Activated CD8-positive, alpha-beta memory T cell treated with anti-CD3 and anti-CD28 coated beads, Interleukin-2, amount 50 U/mL, for 24 hours (primary cell): ENCODE results near the gene LCE2D.
"Not testable (repeated sequence)": the region's sequence is repeated elsewhere in the genome, so short reads cannot be mapped to it uniquely, and the experiment has no call there.

Experiments
- DNase-seq: peaks from one replicate; pipeline ENCODE4 v3.0.0-alpha.2; 2020; ENCODE audit errors: extremely low read depth

Gene LCE2D

GRCh38 chr1:152663098-152663497 lies at the start of gene LCE2D:
Gene LCE2D, plus strand, starts transcription at chr1:152663380. Its CDS starts 726 bp downstream, at chr1:152664106.
- no peak for DNase-seq

- no peak for DNase-seq
Measured at GRCh38 chr1:152613511-152613910, 49.7 kb upstream of the LCE2D start, which contains the start of gene LCE3B. Gene LCE3B, plus strand, starts transcription at chr1:152613811. Its CDS starts 0 bp downstream, at chr1:152613811.

DNA sequence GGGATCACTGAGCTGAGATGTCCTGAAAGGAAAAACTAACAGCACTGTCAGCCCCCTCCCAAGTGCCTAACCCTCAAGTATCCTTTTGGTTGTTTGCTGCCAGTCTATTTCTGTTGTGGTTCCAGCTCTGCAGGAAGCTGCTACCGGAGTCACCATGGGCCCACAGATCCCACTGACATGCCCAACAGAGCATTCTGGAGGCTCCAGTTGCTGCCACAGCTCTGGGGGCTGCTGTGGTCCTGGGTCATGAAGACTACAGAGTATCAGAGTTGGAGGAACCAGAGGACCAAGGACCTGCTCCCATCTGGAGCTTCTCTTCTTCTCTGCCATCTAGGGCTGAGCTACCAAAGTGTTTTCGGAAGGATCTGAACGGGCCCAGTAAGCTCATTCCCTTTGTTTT lies 41.2 kb upstream of the LCE2D start:
- no peak for DNase-seq

DNA sequence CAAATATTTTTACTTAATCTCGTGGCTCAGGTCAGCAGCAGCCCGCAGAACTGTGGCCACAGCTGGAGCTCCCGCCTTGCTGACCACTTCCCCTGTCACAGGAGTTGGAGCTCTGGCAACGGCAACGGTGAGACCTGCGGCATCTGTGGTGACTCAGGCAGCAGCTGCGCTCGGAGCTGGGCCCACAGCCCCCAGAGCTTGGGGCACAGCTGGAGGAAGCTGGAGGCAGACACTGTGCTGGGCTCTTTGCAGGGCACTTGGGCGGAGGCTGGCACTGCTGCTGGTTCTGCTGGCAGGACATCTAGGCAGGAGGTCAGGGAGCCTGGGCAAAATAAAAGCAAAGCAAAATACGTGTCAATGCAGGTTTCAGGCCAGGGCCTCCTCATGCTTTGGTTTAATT lies 40.4 kb upstream of the LCE2D start, which contains the start of gene LCE3A:
LCE3A (minus strand) TSS at position 301 of the 400 bp plus-strand sequence; CDS start at position 301, 0 bp downstream.
- no peak for DNase-seq

GRCh38 chr1:152623203-152623844 lies 39.9 kb upstream of the LCE2D start:
- DNase-seq: no peak

DNA sequence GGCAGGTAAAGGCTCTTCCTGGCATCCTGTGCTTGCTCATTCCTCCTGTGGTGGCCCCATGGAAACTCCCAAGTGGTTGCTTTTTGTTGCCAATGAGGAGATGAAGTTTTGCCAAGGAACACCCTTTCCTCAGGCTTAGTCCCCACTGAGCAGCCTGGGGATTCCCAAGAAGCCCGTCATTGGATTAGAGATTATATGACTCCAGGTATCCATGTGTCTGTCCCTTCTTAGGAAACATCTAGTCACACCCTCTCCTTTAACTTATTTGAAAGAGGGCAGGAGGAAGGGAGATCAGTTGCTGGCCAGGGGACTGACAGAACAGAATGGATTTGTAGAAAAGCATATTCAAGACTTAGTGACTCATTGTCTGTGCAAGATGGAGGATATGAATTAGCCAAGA lies 36.4 kb upstream of the LCE2D start:
- DNase-seq: no peak

DNA sequence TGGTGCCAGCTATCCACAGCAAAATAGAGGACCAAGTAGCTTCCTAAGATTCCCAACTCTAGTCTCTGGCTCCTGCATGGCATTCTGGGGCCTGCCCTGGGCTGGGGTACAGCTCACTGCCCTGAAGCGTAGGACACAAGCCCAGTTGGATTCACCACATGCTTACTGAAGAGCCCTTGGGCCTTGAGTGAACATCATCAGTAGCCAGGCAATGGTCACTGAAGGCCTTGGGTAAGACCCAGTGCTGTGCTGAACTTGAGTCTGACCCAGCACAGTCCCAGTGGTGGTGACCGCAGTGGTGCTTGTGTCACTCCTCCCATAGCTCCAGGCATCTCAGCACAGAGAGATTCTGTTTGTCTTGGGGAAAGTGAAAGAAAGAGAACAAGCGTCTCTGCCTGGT lies 32.6 kb upstream of the LCE2D start:
- DNase-seq: no peak

DNA sequence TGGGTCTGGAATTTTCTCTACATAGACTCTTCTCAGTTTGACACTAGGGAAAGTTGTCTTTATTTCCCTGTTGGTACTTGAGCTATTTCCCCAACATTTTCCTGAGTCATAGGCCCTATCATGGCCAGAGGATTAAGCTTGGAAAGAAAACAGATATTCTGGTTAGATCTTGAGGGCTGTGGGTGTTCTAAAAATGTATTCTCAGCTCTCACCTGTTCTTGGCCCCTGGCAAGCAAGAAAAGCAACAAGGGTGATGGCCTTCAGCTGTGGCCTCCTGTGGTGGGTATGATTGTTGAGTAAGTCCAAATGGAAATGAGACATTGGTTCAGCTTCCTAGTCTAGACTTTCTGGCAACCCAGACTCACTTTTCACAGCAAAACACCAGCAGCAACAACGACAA lies 22.8 kb upstream of the LCE2D start:
- no peak for DNase-seq

- no peak for DNase-seq
Measured at GRCh38 chr1:152643945-152644344, 19.2 kb upstream of the LCE2D start.

DNA sequence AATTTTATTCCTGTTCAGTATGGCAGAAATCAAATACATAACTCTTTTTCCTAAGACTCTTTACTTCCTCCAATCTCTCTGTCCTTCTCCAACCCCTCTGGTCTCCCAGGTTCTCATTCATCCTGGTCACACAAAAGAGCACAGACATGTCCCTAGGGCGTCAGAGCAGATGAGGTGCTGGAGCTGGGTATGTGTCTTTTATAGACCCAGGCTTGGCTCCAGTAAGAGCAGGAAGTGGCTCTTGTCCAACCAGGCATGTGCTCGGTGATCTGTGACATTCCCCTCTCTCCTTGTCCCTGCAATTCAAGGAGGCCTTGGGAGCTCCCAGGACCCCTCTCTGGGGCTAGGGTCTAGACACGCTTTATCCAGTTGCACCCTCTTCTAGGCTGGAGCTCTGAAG lies 18.0 kb upstream of the LCE2D start:
- no peak for DNase-seq

DNA sequence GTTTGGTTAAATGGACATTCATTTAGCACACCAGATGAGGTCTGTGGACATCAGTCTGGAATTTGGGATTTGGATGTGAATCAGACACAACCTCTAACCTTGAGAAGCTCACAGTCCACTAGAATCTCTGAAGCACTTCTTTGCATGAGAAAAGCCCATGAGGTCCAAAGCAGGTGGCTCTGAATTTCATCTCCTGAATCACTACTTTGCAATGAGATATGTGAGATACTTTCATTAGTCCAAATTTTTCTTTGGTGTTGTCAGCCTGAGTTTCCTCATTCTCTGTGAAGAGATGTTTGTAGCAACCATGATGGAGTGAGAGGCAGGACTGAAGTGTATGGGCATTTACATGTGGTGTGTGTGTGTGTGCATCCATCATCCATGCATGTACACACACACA lies 16.5 kb upstream of the LCE2D start:
- DNase-seq: no peak

GRCh38 chr1:152654110-152654509 lies 9.1 kb upstream of the LCE2D start:
- no peak for DNase-seq

GRCh38 chr1:152656459-152656858 lies 6.7 kb upstream of the LCE2D start:
- no peak for DNase-seq

GRCh38 chr1:152657677-152658076 lies 5.5 kb upstream of the LCE2D start:
- no peak for DNase-seq

- DNase-seq: no peak
Measured at GRCh38 chr1:152658649-152659048, 4.5 kb upstream of the LCE2D start.

DNA sequence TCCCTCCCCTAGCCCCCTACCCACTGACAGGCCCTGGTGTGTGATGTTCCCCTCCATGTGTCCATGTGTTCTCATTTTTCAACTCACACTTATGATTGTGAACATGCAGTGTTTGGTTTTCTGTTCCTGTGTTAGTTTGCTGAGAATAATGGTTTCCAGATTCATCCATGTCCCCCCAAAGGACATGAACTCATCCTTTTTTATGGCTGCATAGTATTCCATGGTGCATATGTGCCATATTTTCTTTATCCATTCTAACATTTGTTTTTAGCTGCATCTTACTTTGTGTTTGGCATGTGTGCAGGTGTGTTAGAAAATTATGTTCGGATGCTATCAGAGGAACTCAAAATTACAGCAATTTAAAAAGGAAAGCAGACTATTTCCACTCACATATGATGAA lies 3.0 kb downstream of the LCE2D start:
- not testable (repeated sequence) for DNase-seq

DNA sequence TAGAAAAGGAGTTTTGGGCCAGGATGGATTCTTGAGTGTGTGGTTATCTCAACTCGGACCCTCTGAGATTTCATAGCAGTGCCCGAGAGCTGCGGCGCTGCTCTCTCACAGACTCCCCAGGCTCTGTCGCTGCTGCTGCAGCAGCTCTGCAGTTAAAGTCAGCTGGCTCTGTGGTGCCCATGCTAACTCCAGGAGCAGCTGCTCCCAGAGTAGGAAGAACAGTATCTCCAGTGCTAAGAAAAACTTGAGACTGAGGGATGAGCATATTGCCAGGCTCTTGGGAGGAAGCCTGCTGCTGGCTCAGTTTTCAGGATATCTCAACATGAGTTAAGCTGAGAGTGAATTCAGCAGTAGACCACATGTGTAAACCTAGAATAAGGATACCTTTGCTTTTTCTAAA lies 4.5 kb downstream of the LCE2D start:
- no peak for DNase-seq

DNA sequence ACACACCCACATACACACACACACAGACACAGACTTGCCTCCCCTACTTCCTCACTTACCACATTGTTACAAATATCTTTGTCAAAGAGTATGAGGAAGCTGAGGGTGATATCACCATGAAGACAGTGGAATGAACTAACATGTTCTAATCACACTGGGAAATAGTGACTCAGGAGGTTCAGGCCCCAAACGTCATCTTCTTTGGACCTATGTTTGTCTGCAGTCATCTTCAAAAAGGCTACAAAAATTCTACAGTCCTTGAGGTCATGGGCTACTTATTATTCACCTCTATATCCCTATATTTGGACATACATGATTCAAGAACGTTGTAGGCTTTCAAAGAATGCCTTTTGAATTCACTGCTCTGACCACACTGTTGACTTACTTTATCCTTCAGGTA lies 9.8 kb downstream of the LCE2D start:
- DNase-seq: no peak

DNA sequence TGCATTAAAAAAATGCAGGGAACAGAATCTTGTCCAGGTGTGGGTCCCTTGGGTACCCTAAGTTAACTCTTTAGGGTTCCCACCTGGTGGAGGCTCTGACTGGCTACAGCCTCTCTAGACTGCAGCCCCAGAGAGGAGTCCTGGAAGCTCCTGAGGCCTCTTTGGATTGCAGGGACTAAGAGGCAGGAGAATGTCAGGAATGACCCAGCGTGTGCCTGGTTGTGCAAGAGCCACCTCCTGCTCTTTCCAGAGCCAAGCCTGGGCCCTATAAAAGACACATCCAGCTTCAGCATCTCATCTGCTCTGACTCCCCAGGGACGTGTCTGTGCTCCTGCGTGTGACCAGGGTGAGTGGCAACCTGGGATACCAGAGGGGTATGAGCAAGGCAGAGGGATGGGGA lies 11.8 kb downstream of the LCE2D start, which contains the start of gene LCE2C:
LCE2C (plus strand) TSS at position 297 of the 400 bp plus-strand sequence. CDS start 737 bp downstream, outside the sequence.
- not testable (repeated sequence) for DNase-seq

GRCh38 chr1:152679459-152679858 lies 16.3 kb downstream of the LCE2D start:
- DNase-seq: no peak

DNA sequence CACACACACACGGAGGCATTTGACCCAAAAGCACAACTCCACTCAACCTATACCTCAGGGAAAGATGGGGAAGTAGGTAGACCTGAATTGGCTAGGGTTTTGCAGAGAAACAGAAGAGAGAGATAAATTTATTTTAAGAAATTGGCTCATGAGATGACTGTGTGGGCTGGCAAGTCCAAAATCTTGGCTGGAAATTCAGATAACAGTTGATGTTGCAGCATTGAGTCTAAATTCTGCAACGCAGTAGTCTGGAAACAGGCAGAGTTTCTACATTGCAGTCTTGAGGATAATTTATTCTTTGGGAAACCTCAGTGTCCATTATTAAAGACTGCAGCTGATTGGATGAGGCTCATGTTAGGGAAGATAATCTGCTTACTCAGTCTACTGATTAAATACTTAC lies 18.4 kb downstream of the LCE2D start:
- DNase-seq: no peak

DNA sequence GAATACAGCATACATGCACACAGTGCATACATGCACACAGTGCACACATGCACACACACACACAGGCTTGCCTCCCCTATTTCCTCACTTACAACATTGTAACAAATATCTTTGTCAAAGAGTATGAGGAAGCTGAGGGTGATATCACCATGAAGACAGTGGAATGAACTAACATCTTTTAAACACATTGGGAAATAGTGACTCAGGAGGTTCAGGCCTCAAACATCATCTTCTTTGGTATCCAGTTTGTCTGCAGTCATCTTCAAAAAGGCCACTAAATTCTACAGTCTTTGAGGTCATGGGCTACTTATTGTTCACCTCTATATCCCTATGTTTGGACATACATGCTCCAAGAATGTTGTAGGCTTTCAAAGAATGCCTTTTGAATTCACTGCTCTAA lies 20.7 kb downstream of the LCE2D start:
- no peak for DNase-seq

DNA sequence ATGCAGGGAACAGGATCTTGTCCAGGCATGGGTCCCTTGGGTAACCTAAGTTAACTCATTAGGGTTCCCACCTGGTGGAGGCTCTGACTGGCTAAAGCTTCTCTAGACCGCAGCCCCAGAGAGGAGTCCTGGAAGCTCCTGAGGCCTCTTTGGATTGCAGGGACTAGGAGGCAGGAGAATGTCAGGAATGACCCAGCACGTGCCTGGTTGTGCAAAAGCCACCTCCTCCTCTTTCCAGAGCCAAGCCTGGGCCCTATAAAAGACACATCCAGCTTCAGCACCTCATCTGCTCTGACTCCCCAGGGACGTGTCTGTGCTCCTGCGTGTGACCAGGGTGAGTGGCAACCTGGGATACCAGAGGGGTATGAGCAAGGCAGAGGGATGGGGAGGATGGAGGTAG lies 22.6 kb downstream of the LCE2D start, which contains the start of gene LCE2B:
LCE2B (plus strand) TSS at position 301 of the 400 bp plus-strand sequence. CDS start 721 bp downstream, outside the sequence.
- not testable (repeated sequence) for DNase-seq
